ENCODE measurements around the gene AOAH. TPM values are rescaled to one million over a fixed set of nuclear protein-coding genes. Genes with fewer than 3 reads are reported as not detected.

Gene AOAH
- total and polyA plus RNA-seq, 2 of the 13 experiments (the other 11 are each of a cell fraction or from before 2014, with no cell fraction given) = not detected

GRCh38 chr7:36639826-36640225 is 84.5 kb downstream of the AOAH start (continued):
- TF ChIP-seq, protein P1, sequence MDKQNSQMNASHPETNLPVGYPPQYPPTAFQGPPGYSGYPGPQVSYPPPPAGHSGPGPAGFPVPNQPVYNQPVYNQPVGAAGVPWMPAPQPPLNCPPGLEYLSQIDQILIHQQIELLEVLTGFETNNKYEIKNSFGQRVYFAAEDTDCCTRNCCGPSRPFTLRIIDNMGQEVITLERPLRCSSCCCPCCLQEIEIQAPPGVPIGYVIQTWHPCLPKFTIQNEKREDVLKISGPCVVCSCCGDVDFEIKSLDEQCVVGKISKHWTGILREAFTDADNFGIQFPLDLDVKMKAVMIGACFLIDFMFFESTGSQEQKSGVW (CRISPR knock-in tag; IDR thresholded peaks at IDR 0.05; ENCODE audit: borderline replicate concordance) = no peak
- TF ChIP-seq ZNF275 (CRISPR knock-in tag; IDR thresholded peaks at IDR 0.05; ENCODE audit: borderline replicate concordance) = no peak
- TF ChIP-seq ZNF780A (CRISPR knock-in tag; IDR thresholded peaks at IDR 0.05) = no peak
- no peak for TF ChIP-seq NFKBIZ (CRISPR knock-in tag; IDR thresholded peaks at IDR 0.05)
- TF ChIP-seq LBX2 (CRISPR knock-in tag; IDR thresholded peaks at IDR 0.05; ENCODE audit: borderline replicate concordance) = no peak
- TF ChIP-seq PCBP1 (IDR thresholded peaks at IDR 0.05; ENCODE audit: borderline replicate concordance, low read depth, low read length) = no peak
- no peak for TF ChIP-seq HNRNPL (IDR thresholded peaks at IDR 0.05; ENCODE audit: low read depth, low read length)
- TF ChIP-seq ZNF607 (CRISPR knock-in tag; IDR thresholded peaks at IDR 0.05; ENCODE audit: borderline replicate concordance) = no peak
- no peak for TF ChIP-seq ETV5 (CRISPR knock-in tag; IDR thresholded peaks at IDR 0.05; ENCODE audit: borderline replicate concordance)

- WGBS (ENCODE audit: low lambda C conversion rate) = 22% methylated on average over 3 of the region's 3 CpGs
- no peaks in the 10 kb centered on the region for H4K20me1 ChIP-seq (ENCODE audit: insufficient read depth, low read length)
- ATAC-seq (no peak), FAIRE-seq (no peak), DNase-seq (ENCODE audit: low spot score) (no peak)
- no peak overlapping the region for H2AFZ ChIP-seq (ENCODE audit: low read length)
- BruUV-seq (replicated peaks) = no TSS peak
- no peaks in the 10 kb centered on the region for H3K36me3 ChIP-seq (replicated peaks in 1 of 2; ENCODE audit: control insufficient read depth in 1 of 2, insufficient read depth in 2 of 2, low read length in 2 of 2)
- no peaks in the 10 kb centered on the region for H3K79me2 ChIP-seq (ENCODE audit: insufficient read depth, low read length)
- H3K4me2 ChIP-seq (ENCODE audit: low read depth, low read length) = no peak overlapping the region
- ChIA-PET POLR2A (no interaction called here), CTCF (ENCODE audit: low intra/inter-chr PET ratio, low total read pairs) (no interaction called here)
- H3K4me1 ChIP-seq (ENCODE audit: insufficient read depth, low read length) = no peaks in the 10 kb centered on the region
- H3K9me3 ChIP-seq (ENCODE audit: low read length) = no peaks in the 10 kb centered on the region
- in situ Hi-C loops (cut with HindIII; ENCODE audit: extremely low pct_ligation_motif_present, low pct_unique_long_range_greater_than_20kb) (no loop called here), intact Hi-C loops (cut with micrococcal nuclease; ENCODE audit: unreplicated experiment) (no loop called here)
- H3K4me3 ChIP-seq (replicated peaks in 1 of 3; ENCODE audit: insufficient read depth in 1 of 3, low read depth in 2 of 3, low read length in 3 of 3) = no peak overlapping the region
- peaks cover 0 to 7% of the 10 kb centered on the region in 2 experiments; a peak in 2 of 5 replicates for H3K27me3 ChIP-seq (ENCODE audit: control insufficient read depth in 1 of 2, insufficient read depth in 2 of 2, low read length in 2 of 2)
- H3K27ac ChIP-seq (ENCODE audit: extremely low read length, insufficient read depth, low read length) = no peak overlapping the region
- H3K9ac ChIP-seq (ENCODE audit: insufficient read depth, low read depth, low read length) = no peak overlapping the region
- no peak for TF ChIP-seq HCFC1 (IDR thresholded peaks at IDR 0.05; ENCODE audit: low read depth, low read length)
- no peak for TF ChIP-seq BHLHE40 (IDR thresholded peaks at IDR 0.05; ENCODE audit: low read length)
- no peak for TF ChIP-seq PRDM15 (CRISPR knock-in tag; IDR thresholded peaks at IDR 0.05)
- TF ChIP-seq KDM5A (IDR thresholded peaks at IDR 0.05; ENCODE audit: borderline replicate concordance, low read length) = no peak
- no peak for TF ChIP-seq ZNF484 (CRISPR knock-in tag; IDR thresholded peaks at IDR 0.05; ENCODE audit: borderline replicate concordance, low read depth)
- TF ChIP-seq NR1H2 (CRISPR knock-in tag; IDR thresholded peaks at IDR 0.05; ENCODE audit: borderline replicate concordance, low read depth) = no peak
- TF ChIP-seq ZNF44 (CRISPR knock-in tag; IDR thresholded peaks at IDR 0.05) = no peak
- no peak for TF ChIP-seq ZNF333 (CRISPR knock-in tag; IDR thresholded peaks at IDR 0.05; ENCODE audit: borderline replicate concordance)
- no peak for TF ChIP-seq KDM1A (CRISPR knock-in tag; IDR thresholded peaks at IDR 0.05)
Observed at GRCh38 chr7:36638586-36639263, 85.6 kb downstream of the AOAH start.

All from HepG2 (cell line).